HuH-7 (cell line): ENCODE measurements around the gene SMU1.
"Not testable (repeated sequence)": the region's sequence is repeated elsewhere in the genome, so short reads cannot be mapped to it uniquely, and the experiment has no call there.

Experiments
- DNase-seq: peaks from one replicate; pipeline ENCODE4 v3.0.0; 2011; ENCODE audit warnings: low spot score

The SMU1 gene

DNA sequence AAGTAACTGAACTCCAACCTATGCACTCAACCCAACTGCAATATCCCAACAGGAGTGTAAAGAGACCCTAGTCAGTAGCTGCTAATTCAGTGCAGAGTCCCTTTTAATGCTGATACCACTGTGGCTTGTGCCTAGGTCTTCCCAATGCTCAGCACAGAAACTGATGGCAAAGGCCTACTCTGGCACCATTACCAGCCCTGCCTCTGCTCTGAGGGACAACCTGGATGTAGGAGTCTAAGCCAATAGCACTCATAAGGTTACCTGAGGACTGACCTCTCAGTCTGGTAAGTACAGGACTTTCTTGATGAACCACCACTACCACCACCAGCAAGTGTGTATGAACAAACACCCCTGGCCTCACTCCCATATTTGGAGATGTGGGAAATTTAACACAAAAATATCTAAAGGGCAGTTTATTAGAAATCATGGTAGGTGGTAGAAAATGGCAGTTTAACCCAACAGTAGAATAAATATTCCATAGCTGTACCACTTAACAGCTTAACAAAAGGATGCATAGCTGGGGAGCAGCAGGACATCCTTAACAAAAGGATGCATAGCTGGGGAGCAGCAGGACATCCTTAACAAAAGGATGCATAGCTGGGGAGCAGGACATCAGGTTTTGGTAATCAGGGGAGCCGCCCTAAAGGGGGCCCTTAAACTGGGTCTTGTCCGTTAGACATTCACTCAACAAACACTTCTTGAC is 62.4 kb downstream of the SMU1 start:
- DNase-seq = no peak

DNA sequence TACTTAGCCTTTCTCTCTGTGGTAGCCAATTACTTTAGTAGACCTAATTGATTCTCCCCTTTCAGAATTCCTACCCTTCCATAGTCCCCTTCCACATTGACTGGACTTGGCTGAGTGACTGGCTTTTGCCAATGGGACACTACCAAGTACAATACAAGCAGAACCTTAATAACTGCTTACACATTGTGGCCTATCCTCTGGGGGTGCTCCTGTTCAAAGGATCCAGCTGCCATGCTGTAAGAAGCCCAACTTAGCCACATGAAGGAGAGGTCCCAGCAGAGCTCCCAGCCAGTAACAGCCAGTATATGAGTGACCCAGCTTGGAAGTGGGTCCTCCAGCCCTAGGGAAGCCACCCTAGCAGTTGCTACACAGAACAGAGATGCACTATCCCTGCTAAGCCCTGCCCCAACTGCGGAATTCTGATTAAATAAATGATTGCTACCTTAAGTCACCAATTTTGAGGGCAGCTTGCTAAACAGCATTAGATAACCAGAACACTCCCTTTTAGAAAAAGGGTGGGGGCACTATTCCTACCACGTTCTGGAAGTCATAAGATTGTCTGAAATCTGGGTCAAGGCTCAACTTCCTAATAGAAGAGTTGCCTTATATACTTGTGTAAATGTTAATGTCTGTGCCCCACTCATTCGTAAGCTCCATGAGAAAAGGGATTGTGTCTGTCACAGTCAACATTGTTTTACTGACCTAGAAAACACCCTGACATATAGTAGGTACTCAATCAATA is 64.0 kb downstream of the SMU1 start:
- no peak for DNase-seq

DNA sequence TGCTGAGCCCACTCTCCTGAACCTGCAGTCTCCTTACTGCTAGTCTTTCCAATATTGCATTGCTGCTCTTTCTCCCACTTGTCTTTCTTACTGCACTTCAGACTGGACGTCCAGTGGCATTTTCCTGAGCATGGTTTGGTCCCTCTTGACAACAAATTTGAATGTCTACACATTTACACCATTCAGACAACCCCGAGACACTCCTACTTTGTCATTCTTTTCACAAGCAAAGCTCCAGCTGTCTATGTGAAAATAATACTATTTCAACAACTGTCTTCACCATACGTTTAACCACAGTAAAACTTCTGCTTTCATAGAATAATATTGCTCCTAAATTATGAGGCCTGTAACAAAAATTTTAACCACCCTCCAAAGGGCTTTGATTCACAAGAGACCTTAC is 64.6 kb downstream of the SMU1 start:
- no peak for DNase-seq

DNA sequence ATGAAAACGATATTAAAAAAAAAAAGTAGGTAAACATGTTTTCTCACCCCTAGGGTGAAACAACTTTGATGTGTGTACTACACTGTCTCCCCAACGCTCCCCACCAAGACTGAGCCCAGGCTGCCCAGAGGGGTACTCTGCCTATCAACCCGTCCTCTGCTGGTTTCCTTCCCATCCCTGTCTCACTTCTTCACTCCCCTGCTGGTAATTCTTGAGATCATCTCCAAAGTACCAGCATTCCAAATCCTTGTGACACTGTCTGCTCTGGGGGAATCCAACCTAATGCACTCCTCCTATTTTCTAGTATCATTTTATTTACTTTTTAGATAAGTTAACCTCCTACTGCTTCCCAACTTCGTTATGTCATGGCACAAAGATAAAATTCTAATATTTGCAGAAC is 68.7 kb downstream of the SMU1 start:
- DNase-seq = no peak

DNA sequence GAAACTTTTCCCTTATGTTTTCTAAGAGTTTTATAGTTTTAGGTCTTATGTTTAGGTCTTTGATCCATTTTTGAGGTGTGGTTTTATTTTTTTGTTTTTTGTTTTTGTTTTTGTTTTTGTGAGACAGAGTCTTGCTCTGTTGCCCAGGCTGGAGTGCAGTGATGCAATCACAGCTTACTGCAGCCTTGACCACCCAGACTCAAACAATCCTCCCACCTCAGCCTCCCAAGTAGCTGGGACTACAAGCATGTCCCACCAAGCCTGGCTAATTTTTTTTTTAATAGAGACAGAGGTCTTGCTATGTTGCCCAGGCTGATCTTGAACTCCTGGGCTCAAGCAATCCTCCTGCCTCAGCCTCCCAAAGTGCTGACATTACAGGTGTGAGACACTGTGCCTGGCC is 71.1 kb downstream of the SMU1 start:
- DNase-seq = not testable (repeated sequence)

DNA sequence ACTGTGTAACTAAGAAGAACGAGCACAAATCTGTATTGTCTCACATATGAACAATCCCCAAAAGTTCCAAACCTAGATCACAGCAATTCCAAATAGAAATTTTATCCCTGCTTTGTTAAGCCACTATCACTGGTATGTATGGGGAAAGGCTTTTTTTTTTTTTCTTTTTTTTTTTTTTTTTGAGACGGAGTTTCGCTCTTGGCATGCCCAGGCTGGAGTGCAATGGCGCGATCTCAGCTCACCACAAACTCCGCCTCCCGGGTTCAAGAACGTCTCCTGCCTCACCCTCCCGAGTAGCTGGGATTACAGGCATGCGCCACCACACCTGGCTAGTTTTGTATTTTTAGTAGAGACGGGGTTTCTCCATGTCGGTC is 75.8 kb downstream of the SMU1 start:
- DNase-seq = not testable (repeated sequence)

DNA sequence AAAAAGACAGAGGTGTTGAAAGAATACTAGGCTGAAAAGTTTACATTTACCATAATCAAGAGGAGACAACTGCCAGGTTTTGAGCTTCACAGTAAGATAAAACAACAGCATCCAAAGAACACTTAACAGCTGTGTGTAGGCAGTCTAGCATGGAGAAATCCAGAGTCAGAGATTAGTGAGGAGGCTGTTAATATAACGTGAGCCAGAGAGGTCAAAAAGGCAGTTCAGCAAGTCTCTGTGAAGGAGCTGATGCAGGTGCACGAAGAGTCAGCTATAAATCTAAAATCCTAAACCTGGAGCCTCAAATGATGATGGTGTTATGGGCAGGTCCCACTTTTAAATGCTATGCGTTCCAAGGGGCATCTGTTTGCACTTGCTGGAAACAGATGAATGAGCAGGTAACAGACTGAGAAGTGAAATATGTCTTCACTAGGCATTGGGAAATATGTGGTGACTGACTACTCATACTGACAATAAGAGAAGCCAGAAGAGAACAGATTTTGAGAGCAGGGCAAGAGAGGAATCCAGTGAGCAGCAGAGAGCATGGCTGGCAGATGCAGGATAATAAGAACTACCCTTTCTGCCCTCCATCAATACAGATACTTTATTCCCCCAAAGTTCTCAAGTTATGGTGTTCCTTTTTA is 83.8 kb downstream of the SMU1 start:
- DNase-seq = no peak

DNA sequence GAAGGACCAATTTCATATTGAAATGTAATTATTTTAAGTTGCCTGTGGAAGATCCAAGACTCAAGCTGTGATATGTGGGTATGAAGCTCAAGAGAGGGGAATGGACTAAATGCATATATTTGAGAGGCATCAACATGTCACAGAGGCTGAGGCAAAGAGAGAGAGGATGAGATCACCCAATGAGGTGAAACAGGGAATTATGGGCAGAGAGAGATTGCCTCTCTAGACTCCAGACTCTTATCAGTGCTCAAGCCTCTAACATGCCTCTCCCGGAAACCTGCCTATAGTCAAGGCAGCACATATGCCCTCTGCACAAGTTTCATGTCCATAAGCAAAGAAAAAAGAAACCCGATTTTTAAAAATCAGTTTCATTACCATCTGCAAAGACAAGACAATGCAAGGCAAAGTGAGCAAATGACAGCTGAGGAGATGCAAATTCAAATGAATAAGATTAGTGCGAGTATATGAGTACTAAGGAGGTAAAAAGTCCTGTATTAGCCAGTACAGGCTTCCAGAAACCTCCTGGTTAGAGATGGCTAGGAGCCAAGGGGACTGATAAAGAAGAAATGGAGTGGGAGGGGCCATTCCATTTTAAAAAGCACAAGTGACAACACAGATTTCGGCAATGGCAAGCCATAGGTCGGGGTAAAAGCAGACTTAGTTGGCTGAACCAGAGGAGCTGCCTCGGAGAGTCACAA is 84.4 kb downstream of the SMU1 start:
- no peak for DNase-seq
